HUDEP-2 (cell line): ENCODE data around the gene ZIC4.

Source experiments
- DNase-seq, 76 experiments: peaks; one replicate each; lab custom pipeline; 2025; ENCODE audit not compliant: unreplicated experiment in 76 of 76; lab: John Stamatoyannopoulos, UW

The ZIC4 gene

GRCh38 chr3:147407498-147408187 is 1.3 kb upstream of the ZIC4 start:
- no peak for DNase-seq

- DNase-seq, result no peak
These were observed 763 bp upstream of the ZIC4 start for GRCh38 chr3:147407114-147407497.

GRCh38 chr3:147405231-147406027 is 914 bp downstream of the ZIC4 start:
- DNase-seq, result no peak

GRCh38 chr3:147404800-147405230 is 1.5 kb downstream of the ZIC4 start:
- DNase-seq, result no peak

- DNase-seq, result no peak
These were observed 2.1 kb downstream of the ZIC4 start for GRCh38 chr3:147404000-147404799.

GRCh38 chr3:147403511-147403910 is 2.8 kb downstream of the ZIC4 start:
- DNase-seq, result no peak

- no peak for DNase-seq
These were observed 4.2 kb downstream of the ZIC4 start for GRCh38 chr3:147402159-147402558.

GRCh38 chr3:147401421-147401820 is 4.9 kb downstream of the ZIC4 start:
- DNase-seq, result no peak

DNA sequence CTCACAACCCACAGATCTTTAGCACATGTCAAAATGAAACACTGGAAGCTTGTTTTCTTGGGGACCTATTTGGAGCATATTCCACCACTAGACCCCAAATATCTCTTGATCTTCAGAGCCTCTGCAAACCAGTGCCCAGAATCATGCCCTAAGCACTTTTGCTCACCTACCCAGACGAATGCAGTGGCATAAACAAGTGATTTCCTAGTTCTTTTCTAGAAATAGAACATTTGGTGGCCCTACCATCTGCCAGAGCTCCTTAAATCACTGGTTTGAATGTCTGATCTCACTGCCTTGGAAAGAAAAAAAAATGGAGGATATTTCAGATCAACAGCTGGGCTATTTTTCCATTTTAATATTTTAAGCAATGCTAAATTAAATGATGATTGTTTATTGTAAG is 5.3 kb downstream of the ZIC4 start:
- DNase-seq, result no peak

DNA sequence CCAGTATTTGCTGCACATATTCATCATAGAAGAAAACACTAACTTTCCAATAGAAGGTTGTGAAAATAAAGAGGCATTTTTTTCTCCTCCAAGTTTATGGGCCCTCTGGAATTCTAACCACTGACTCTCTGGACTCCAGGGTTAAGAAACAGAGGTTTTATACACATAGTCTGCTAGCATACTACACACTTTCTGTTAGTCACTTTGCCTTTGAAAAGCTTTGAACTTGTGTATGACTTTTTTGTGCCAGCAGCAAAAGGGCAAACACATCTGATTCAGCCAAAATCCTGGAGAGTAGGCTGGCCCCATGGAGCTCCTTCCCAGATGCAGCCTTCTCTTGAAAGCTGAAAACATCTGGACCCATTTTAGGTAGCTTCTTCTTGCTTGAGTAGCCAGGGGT is 6.2 kb downstream of the ZIC4 start:
- DNase-seq, result no peak

GRCh38 chr3:147398813-147399534 is 7.4 kb downstream of the ZIC4 start:
- no peak for DNase-seq

GRCh38 chr3:147397875-147398812 is 8.2 kb downstream of the ZIC4 start:
- no peak for DNase-seq

GRCh38 chr3:147397155-147397874 is 9.0 kb downstream of the ZIC4 start:
- DNase-seq, result no peak

DNA sequence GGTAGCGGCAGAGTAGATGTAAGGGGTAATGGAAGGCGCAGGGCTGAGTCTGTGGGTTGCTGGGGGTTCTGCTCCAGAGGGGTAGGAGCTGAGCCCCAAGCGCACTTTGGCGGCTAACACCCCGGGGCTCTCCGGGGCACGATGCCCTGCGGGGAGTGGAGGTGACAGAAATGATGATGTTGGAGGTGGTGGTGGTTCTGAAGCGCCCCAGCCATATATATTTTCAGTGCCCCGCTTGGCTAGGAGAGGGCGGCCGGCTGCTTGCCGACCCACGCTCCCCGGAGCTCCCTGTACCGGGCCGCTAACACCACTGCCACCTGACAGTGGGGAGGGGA is 9.7 kb downstream of the ZIC4 start:
- DNase-seq, result no peak

- DNase-seq, result no peak
These were observed 10.2 kb downstream of the ZIC4 start for GRCh38 chr3:147395899-147396711.

- no peak for DNase-seq
These were observed 11.5 kb downstream of the ZIC4 start for GRCh38 chr3:147394884-147395225.

GRCh38 chr3:147393943-147394883 is 12.1 kb downstream of the ZIC4 start:
- DNase-seq, result no peak
